HepG2 (cell line): ENCODE data around the gene HIPK3. TPM values are rescaled to one million over a fixed set of nuclear protein-coding genes. Genes with fewer than 3 reads are reported as not detected.

ENCODE experiments used
- AGO2 ChIP-seq: fragments of 200-400 bp; formaldehyde crosslinking; optimal IDR thresholded peaks from 2 replicates; pipeline ENCODE3; 2017; ENCODE audit warnings: mild to moderate bottlenecking, low read depth, low read length, moderate library complexity
- CAMTA2 ChIP-seq: sonication (generic); formaldehyde crosslinking; IDR thresholded peaks from 2 replicates; pipeline ENCODE4 v1.4.0; 2020; ENCODE audit warnings: mild to moderate bottlenecking, missing genetic modification reagents, borderline replicate concordance
- CENPT ChIP-seq: sonication (generic); formaldehyde crosslinking; IDR thresholded peaks from 2 replicates; pipeline ENCODE4 v1.8.0; 2022; ENCODE audit warnings: low read depth, mild to moderate bottlenecking, moderate library complexity, missing genetic modification reagents
- FOXJ3 ChIP-seq: sonication (generic); formaldehyde crosslinking; IDR thresholded peaks from 2 replicates; pipeline ENCODE4 v1.4.0; 2020; ENCODE audit warnings: missing genetic modification reagents, mild to moderate bottlenecking, borderline replicate concordance
- HDAC6 ChIP-seq: fragments of 200-600 bp; sonication (generic); IDR thresholded peaks from 2 replicates; pipeline ENCODE4 v1.7.0; 2017; ENCODE audit warnings: mild to moderate bottlenecking, antibody characterized with exemption, low read length, low read depth
- JUNB ChIP-seq: sonication (generic); formaldehyde crosslinking; IDR thresholded peaks from 2 replicates; pipeline ENCODE4 v1.8.0; 2022; ENCODE audit warnings: missing genetic modification reagents, mild to moderate bottlenecking, borderline replicate concordance
- KLF11 ChIP-seq: IDR thresholded peaks from 2 replicates; pipeline ENCODE4 v1.6.1; 2016; ENCODE audit warnings: missing compliant biosample characterization
- PAWR ChIP-seq: sonication (generic); formaldehyde crosslinking; IDR thresholded peaks from 2 replicates; pipeline ENCODE4 v1.4.0; 2020; ENCODE audit warnings: missing genetic modification reagents, mild to moderate bottlenecking, borderline replicate concordance
- RXRA ChIP-seq: sonication (generic); formaldehyde crosslinking; IDR thresholded peaks from 2 replicates; pipeline ENCODE4 v1.5.1; 2020; ENCODE audit warnings: missing genetic modification reagents
- SSRP1 ChIP-seq: IDR thresholded peaks from 2 replicates; pipeline ENCODE4 v1.6.1; 2016; ENCODE audit warnings: control low read depth
- ZBTB7B ChIP-seq: sonication (generic); formaldehyde crosslinking; IDR thresholded peaks from 2 replicates; pipeline ENCODE4 v1.4.0; 2020; ENCODE audit warnings: missing genetic modification reagents
- ZC3H13 ChIP-seq: sonication (generic); formaldehyde crosslinking; IDR thresholded peaks from 2 replicates; pipeline ENCODE4 v1.8.1; 2023; ENCODE audit warnings: mild to moderate bottlenecking, missing genetic modification reagents, moderate library complexity
- ZHX2 ChIP-seq, 2 experiments: sonication (generic) in 1 of 2; formaldehyde crosslinking in 1 of 2; IDR thresholded peaks; 2 replicates each; pipeline versions ENCODE4 v1.6.1 to v1.9.0; 2014 to 2022; ENCODE audit warnings: antibody characterized with exemption in 1 of 2, borderline replicate concordance in 1 of 2, inconsistent platforms in 1 of 2, low read depth in 1 of 2, missing genetic modification reagents in 1 of 2
- ZNF275 ChIP-seq: sonication (generic); formaldehyde crosslinking; IDR thresholded peaks from 2 replicates; pipeline ENCODE4 v1.8.0; 2022; ENCODE audit warnings: missing genetic modification reagents, mild to moderate bottlenecking, inconsistent platforms, borderline replicate concordance
- ZNF281 ChIP-seq: sonication (generic); formaldehyde crosslinking; IDR thresholded peaks from 2 replicates; pipeline ENCODE4 v1.4.0; 2020; ENCODE audit warnings: missing genetic modification reagents, borderline replicate concordance
- ZNF432 ChIP-seq: sonication (generic); formaldehyde crosslinking; IDR thresholded peaks from 2 replicates; pipeline ENCODE4 v1.5.0; 2020; ENCODE audit warnings: missing genetic modification reagents, mild to moderate bottlenecking, borderline replicate concordance
- ZNF704 ChIP-seq: sonication (generic); formaldehyde crosslinking; IDR thresholded peaks from 2 replicates; pipeline ENCODE4 v1.8.1; 2023; ENCODE audit warnings: mild to moderate bottlenecking, inconsistent platforms, moderate library complexity, missing genetic modification reagents, borderline replicate concordance
- polyA plus RNA-seq, 8 experiments: library from polyadenylated mRNA; depleted of rRNA in 3 of 8; stranded (reverse) in 7 of 8; unstranded in 1 of 8; fragments of >200 nt; fragmentation: Illumina TruSeq in 4 of 8; extraction: Trizol in 4 of 8; gene quantifications; 2 replicates each; pipeline versions ENCODE4 v1.2.1 to v1.2.3, GENCODE V29; 2011 to 2016; ENCODE audit warnings: low read depth in 4 of 8, missing spikeins in 1 of 8, mixed read lengths in 1 of 8; ENCODE audit not compliant: insufficient read depth in 1 of 8
- total RNA-seq, 5 experiments: library from RNA; depleted of rRNA; stranded (reverse); fragments of >200 nt; fragmentation: Illumina TruSeq; extraction: Trizol; gene quantifications; 2 replicates each; pipeline ENCODE4 v1.2.3, GENCODE V29; 2016; ENCODE audit warnings: low read depth in 1 of 5

The HIPK3 gene
- total and polyA plus RNA-seq, 2 of the 13 experiments (the other 11 are each of a cell fraction or from before 2014, with no cell fraction given) = 20.5 to 44.3 TPM

- no peak for TF ChIP-seq ZHX2 (IDR thresholded peaks at IDR 0.05; ENCODE audit: low read depth)
- TF ChIP-seq ZHX2 (CRISPR knock-in tag; IDR thresholded peaks at IDR 0.05; ENCODE audit: borderline replicate concordance) = no peak; the same call in 1 of the 2 replicates
- TF ChIP-seq ZNF432 = no peak
- TF ChIP-seq ZNF704 = no peak
- no peak for TF ChIP-seq RXRA
- no peak for TF ChIP-seq JUNB (CRISPR knock-in tag)
- peak; percentile 89 for TF ChIP-seq AGO2
- peak; percentile 59 for TF ChIP-seq KLF11 (CRISPR knock-in tag)
- no peak for TF ChIP-seq HDAC6
- TF ChIP-seq ZBTB7B (CRISPR knock-in tag) = no peak
- 0 out of 2 replicates have a peak, but pooled peaks have one; percentile 42 for TF ChIP-seq CAMTA2 (CRISPR knock-in tag)
- no peak for TF ChIP-seq CENPT (CRISPR knock-in tag)
- no peak; the same call in 1 of the 2 replicates for TF ChIP-seq ZC3H13 (CRISPR knock-in tag)
- no peak; the same call in 1 of the 2 replicates for TF ChIP-seq ZNF275 (CRISPR knock-in tag)
- TF ChIP-seq ZNF281 (CRISPR knock-in tag) = peak; percentile 55; the same call in 1 of the 2 replicates
- TF ChIP-seq PAWR (CRISPR knock-in tag) = no peak
- no peak for TF ChIP-seq FOXJ3 (CRISPR knock-in tag)
- no peak; the same call in none of the 2 replicates for TF ChIP-seq SSRP1 (CRISPR knock-in tag)
Observed at GRCh38 chr11:33257897-33258630, 883 bp downstream of the HIPK3 start (continued).
